OCI-LY7 (cell line): ENCODE results near the gene PTPRF. TPM values are rescaled to one million over a fixed set of nuclear protein-coding genes. Genes with fewer than 3 reads are reported as not detected.

ENCODE experiments used
- BruUV-seq: library from RNA; stranded (reverse); fragments of 400-500 nt; replicated peaks from 2 replicates; lab custom pipeline; 2021; lab: Mats Ljungman, UMichigan
- CTCF ChIA-PET: fragments of 300-600 bp; sonication (Branson Sonifier 250); formaldehyde crosslinking; loops from one replicate; lab custom pipeline; 2022; ENCODE audit warnings: antibody characterized with exemption; ENCODE audit not compliant: unreplicated experiment; lab: Charles Lee
- POLR2A ChIA-PET: fragments of 300-600 bp; sonication (Branson Sonifier 250); formaldehyde crosslinking; loops from one replicate; lab custom pipeline; 2022; ENCODE audit warnings: antibody characterized with exemption; lab: Charles Lee
- DNase-seq: peaks from one replicate; pipeline ENCODE4 v3.0.0-alpha.2; 2015; ENCODE audit warnings: low spot score
- H2AFZ ChIP-seq: fragments of 200-600 bp; sonication (generic), shearing (Covaris generic); 2 replicates; pipeline ENCODE4 v1.6.1; 2014; ENCODE audit warnings: mild to moderate bottlenecking, antibody characterized with exemption, low read length, moderate library complexity
- H3K27ac ChIP-seq: fragments of 200-600 bp; sonication (generic); 2 replicates; pipeline ENCODE4 v1.5.1; 2014; ENCODE audit warnings: mixed run types, low read depth, mild to moderate bottlenecking, moderate library complexity, low read length, inconsistent platforms; ENCODE audit not compliant: poor library complexity, severe bottlenecking
- H3K36me3 ChIP-seq: fragments of 200-600 bp; sonication (generic); 2 replicates; pipeline ENCODE4 v1.6.1; 2014; ENCODE audit warnings: mild to moderate bottlenecking, antibody characterized with exemption, low read length, moderate library complexity, mixed read lengths; ENCODE audit not compliant: insufficient read depth
- H3K4me1 ChIP-seq: fragments of 200-600 bp; sonication (generic); 2 replicates; pipeline ENCODE4 v1.5.1; 2014; ENCODE audit warnings: mild to moderate bottlenecking, low read length; ENCODE audit not compliant: insufficient read depth, poor library complexity, severe bottlenecking
- H3K4me2 ChIP-seq: fragments of 200-600 bp; sonication (generic); 2 replicates; pipeline ENCODE4 v1.6.1; 2014; ENCODE audit warnings: mild to moderate bottlenecking, low read length
- H3K4me3 ChIP-seq: fragments of 200-600 bp; sonication (generic); 2 replicates; pipeline ENCODE4 v1.5.1; 2014; ENCODE audit warnings: mild to moderate bottlenecking, low read depth, low read length; ENCODE audit not compliant: poor library complexity, severe bottlenecking
- H3K79me2 ChIP-seq: fragments of 200-600 bp; sonication (generic); 2 replicates; pipeline ENCODE4 v1.6.1; 2016; ENCODE audit warnings: low read depth, mild to moderate bottlenecking, low read length, moderate library complexity, mixed read lengths; ENCODE audit not compliant: insufficient read depth
- H3K9me2 ChIP-seq: fragments of 200-600 bp; sonication (generic); 2 replicates; pipeline ENCODE4 v1.6.1; 2016; ENCODE audit warnings: mild to moderate bottlenecking, low read length, mixed read lengths; ENCODE audit not compliant: insufficient read depth
- H3K9me3 ChIP-seq: fragments of 200-600 bp; sonication (generic); 2 replicates; pipeline ENCODE4 v1.6.1; 2014; ENCODE audit warnings: mild to moderate bottlenecking, mixed run types, low read length, mixed read lengths
- H4K20me1 ChIP-seq: fragments of 200-600 bp; sonication (generic); 2 replicates; pipeline ENCODE4 v1.6.1; 2014; ENCODE audit warnings: mild to moderate bottlenecking, antibody characterized with exemption, low read length, moderate library complexity, mixed read lengths; ENCODE audit not compliant: insufficient read depth
- EZH2phosphoT487 ChIP-seq: fragments of 200-600 bp; sonication (generic); IDR thresholded peaks from 2 replicates; pipeline ENCODE4 v1.6.1; 2018; ENCODE audit warnings: low read depth, borderline replicate concordance, mild to moderate bottlenecking, mixed run types, antibody characterized with exemption, low read length, moderate library complexity, mixed read lengths
- intact Hi-C: fragments of 100-400 bp; cut with micrococcal nuclease; formaldehyde crosslinking; loops from one replicate; pipeline ENCODE4 v1.10.0; 2022; ENCODE audit not compliant: unreplicated experiment
- total RNA-seq, 2 experiments: library from RNA; depleted of rRNA in 1 of 2; stranded (reverse); fragments of >200 nt in 1 of 2; shearing (Covaris generic) in 1 of 2; gene quantifications; 2 replicates each; pipeline ENCODE4 v1.2.3, GENCODE V29; 2014 to 2022
- TF ChIP-seq, protein P1 (sequence below): fragments of 200-600 bp; sonication (generic); conservative IDR thresholded peaks from 2 replicates; pipeline ENCODE4 v1.5.1; 2014; ENCODE audit warnings: mild to moderate bottlenecking, antibody characterized with exemption, low read length, moderate library complexity, mixed read lengths

The PTPRF gene
- total RNA-seq, 2 experiments from 2014 or later = 0.06 to 0.48 TPM

DNA sequence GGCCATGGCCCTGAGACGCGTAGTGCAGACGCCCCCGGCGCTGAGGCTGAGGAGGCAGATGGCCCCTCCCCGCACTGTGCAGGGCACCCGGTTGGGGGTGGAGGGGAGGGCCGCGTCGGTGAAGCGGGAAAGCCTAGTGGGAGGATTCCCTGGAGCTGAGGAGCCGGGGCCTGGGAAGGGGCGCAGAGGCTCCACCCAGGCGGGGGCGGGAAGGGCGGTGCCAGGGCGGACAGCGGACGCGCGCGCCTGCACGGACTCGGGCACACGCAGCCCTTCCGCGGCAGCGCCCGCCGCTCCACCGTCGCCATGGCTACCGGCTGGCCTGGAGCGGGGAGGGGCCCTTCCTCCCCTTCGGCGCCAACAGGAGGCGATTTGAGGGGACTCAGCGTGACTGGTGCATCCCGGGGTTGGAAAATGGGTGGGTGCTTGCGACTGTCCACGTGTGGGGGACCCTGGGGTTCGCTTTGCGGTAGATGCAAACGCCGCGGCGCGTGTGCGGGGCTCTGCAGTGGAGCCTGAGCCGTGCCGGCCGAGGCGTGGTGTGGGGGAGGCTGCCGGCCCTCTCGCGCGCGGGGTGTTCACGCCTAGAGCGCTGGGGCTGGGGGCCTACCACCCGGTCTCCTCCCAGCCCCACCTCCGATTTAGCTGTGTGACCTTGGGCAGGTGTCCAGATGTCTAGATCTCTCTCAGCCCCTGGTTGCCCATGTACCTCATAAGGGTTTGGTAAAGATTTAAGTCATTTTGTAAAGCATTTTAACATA, 35.1 kb downstream of the PTPRF start:
- Histone ChIP-seq H3K36me3 (no peaks in the 10 kb centered on the region), H3K27ac (no peak overlapping the region), H3K9me3 (no peaks in the 10 kb centered on the region), H3K4me3 (no peak overlapping the region), H2AFZ (no peak overlapping the region), H3K4me1 (no peaks in the 10 kb centered on the region), H3K9me2 (no peaks in the 10 kb centered on the region), H3K4me2 (no peak overlapping the region), H3K79me2 (no peaks in the 10 kb centered on the region), H4K20me1 (no peaks in the 10 kb centered on the region)
- no peak for TF ChIP-seq EZH2phosphoT487
- TF ChIP-seq, protein P1, sequence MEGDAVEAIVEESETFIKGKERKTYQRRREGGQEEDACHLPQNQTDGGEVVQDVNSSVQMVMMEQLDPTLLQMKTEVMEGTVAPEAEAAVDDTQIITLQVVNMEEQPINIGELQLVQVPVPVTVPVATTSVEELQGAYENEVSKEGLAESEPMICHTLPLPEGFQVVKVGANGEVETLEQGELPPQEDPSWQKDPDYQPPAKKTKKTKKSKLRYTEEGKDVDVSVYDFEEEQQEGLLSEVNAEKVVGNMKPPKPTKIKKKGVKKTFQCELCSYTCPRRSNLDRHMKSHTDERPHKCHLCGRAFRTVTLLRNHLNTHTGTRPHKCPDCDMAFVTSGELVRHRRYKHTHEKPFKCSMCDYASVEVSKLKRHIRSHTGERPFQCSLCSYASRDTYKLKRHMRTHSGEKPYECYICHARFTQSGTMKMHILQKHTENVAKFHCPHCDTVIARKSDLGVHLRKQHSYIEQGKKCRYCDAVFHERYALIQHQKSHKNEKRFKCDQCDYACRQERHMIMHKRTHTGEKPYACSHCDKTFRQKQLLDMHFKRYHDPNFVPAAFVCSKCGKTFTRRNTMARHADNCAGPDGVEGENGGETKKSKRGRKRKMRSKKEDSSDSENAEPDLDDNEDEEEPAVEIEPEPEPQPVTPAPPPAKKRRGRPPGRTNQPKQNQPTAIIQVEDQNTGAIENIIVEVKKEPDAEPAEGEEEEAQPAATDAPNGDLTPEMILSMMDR = no peak
- no peak for DNase-seq
- intact Hi-C loops = no loop called here
- no TSS peak for BruUV-seq
- ChIA-PET CTCF (no interaction called here), POLR2A (no interaction called here)

DNA sequence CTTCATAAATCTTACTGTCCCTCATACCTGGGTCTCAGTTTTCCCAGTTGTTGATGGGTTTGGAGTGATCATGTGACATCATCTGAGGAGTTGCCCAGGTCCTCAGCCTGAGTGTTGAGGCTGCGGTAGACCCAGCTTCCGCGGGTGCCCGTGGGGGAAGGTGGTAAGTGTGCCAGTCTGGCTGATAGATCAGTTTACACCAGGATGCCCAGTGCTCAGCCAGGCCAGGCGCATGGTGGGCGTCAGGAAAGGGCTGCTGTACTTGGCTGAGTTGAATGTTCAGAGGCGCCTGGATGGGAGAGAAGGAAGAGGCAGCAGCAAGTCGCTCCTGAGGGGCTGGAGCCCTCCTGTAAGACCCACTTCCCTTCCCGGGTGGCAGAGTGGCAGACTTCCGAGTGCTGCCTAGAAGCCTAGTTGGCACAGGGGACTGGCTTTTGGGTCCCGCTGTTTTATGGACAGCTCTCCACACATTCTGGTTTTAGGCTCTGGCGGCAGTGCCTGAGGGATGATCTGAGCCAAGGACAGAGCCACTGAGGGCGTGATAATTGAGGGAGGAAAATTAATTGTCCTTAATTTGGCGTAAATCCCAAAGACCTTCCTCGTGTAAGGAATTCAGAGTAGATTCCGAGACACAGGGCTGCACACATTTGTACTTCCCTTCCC, 35.8 kb downstream of the PTPRF start:
- DNase-seq = no peak
- ChIA-PET CTCF (no interaction called here), POLR2A (no interaction called here)
- H3K27ac ChIP-seq = no peak overlapping the region
- H3K9me3 ChIP-seq = no peaks in the 10 kb centered on the region
- no peaks in the 10 kb centered on the region for H3K36me3 ChIP-seq
- H3K4me1 ChIP-seq = no peaks in the 10 kb centered on the region
- H3K79me2 ChIP-seq = no peaks in the 10 kb centered on the region
- H2AFZ ChIP-seq = no peak overlapping the region
- no peak overlapping the region for H3K4me3 ChIP-seq
- H3K9me2 ChIP-seq = no peaks in the 10 kb centered on the region
- H4K20me1 ChIP-seq = no peaks in the 10 kb centered on the region
- no peak overlapping the region for H3K4me2 ChIP-seq
- TF ChIP-seq, protein P1 = no peak
- TF ChIP-seq EZH2phosphoT487 = no peak
- BruUV-seq = no TSS peak
- intact Hi-C loops = no loop called here

DNA sequence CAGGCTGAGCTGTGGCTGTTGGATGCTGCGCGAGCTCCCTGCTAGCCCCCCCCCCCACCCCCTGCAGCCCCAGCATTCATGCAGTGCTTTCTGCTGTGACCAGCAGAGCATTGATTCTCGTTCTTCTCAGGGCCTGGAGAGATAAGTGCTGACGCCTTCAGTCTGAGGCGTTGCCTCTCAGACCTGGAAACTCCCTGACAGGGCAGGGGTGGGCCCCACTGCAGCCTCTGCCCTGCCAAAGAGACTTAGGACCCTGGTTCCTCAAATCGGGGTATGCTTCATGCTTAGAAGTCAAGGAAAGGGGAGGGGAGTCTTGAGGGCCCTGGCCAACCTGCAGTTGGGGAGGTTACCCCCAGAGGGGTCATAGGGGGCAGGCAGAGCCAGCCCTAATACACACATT, 38.5 kb downstream of the PTPRF start:
- Histone ChIP-seq H4K20me1 (no peaks in the 10 kb centered on the region), H3K9me3 (no peaks in the 10 kb centered on the region), H3K36me3 (no peaks in the 10 kb centered on the region), H2AFZ (no peak overlapping the region), H3K9me2 (no peaks in the 10 kb centered on the region), H3K4me1 (no peaks in the 10 kb centered on the region), H3K4me3 (no peak overlapping the region), H3K79me2 (no peaks in the 10 kb centered on the region), H3K27ac (no peak overlapping the region), H3K4me2 (no peak overlapping the region)
- POLR2A ChIA-PET = no interaction called here
- no TSS peak for BruUV-seq
- TF ChIP-seq EZH2phosphoT487 = no peak
- TF ChIP-seq, protein P1 = no peak
- DNase-seq = no peak
- CTCF ChIA-PET = no interaction called here
- intact Hi-C loops = no loop called here
